ENCODE results near the gene SUCLG1. TPM values are rescaled to one million over a fixed set of nuclear protein-coding genes. Genes with fewer than 3 reads are reported as not detected.

The SUCLG1 gene
- total and polyA plus RNA-seq, 2 of the 8 experiments (the other 6 are each of a cell fraction or from before 2014, with no cell fraction given), result 19.9 to 40.0 TPM

DNA sequence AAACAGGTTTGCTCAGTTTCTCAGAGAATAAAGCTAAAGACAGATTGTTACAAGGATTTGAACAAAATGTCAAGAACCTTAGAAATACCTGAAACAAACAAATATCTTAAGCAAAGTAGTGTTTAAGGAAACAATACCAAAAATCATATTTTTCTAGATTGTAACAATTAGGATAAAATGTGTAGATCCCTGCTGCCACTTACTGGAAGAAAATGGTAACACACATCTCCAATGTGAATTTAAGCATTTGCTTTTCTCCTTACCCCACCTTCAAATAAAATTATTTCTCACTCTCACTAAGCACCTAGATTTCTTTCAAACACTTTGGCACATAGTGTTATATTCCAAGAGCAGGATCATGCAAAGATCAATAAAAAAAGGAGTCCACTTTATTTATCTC, 34.9 kb downstream of the SUCLG1 start (continued):
- TF ChIP-seq, protein P1, sequence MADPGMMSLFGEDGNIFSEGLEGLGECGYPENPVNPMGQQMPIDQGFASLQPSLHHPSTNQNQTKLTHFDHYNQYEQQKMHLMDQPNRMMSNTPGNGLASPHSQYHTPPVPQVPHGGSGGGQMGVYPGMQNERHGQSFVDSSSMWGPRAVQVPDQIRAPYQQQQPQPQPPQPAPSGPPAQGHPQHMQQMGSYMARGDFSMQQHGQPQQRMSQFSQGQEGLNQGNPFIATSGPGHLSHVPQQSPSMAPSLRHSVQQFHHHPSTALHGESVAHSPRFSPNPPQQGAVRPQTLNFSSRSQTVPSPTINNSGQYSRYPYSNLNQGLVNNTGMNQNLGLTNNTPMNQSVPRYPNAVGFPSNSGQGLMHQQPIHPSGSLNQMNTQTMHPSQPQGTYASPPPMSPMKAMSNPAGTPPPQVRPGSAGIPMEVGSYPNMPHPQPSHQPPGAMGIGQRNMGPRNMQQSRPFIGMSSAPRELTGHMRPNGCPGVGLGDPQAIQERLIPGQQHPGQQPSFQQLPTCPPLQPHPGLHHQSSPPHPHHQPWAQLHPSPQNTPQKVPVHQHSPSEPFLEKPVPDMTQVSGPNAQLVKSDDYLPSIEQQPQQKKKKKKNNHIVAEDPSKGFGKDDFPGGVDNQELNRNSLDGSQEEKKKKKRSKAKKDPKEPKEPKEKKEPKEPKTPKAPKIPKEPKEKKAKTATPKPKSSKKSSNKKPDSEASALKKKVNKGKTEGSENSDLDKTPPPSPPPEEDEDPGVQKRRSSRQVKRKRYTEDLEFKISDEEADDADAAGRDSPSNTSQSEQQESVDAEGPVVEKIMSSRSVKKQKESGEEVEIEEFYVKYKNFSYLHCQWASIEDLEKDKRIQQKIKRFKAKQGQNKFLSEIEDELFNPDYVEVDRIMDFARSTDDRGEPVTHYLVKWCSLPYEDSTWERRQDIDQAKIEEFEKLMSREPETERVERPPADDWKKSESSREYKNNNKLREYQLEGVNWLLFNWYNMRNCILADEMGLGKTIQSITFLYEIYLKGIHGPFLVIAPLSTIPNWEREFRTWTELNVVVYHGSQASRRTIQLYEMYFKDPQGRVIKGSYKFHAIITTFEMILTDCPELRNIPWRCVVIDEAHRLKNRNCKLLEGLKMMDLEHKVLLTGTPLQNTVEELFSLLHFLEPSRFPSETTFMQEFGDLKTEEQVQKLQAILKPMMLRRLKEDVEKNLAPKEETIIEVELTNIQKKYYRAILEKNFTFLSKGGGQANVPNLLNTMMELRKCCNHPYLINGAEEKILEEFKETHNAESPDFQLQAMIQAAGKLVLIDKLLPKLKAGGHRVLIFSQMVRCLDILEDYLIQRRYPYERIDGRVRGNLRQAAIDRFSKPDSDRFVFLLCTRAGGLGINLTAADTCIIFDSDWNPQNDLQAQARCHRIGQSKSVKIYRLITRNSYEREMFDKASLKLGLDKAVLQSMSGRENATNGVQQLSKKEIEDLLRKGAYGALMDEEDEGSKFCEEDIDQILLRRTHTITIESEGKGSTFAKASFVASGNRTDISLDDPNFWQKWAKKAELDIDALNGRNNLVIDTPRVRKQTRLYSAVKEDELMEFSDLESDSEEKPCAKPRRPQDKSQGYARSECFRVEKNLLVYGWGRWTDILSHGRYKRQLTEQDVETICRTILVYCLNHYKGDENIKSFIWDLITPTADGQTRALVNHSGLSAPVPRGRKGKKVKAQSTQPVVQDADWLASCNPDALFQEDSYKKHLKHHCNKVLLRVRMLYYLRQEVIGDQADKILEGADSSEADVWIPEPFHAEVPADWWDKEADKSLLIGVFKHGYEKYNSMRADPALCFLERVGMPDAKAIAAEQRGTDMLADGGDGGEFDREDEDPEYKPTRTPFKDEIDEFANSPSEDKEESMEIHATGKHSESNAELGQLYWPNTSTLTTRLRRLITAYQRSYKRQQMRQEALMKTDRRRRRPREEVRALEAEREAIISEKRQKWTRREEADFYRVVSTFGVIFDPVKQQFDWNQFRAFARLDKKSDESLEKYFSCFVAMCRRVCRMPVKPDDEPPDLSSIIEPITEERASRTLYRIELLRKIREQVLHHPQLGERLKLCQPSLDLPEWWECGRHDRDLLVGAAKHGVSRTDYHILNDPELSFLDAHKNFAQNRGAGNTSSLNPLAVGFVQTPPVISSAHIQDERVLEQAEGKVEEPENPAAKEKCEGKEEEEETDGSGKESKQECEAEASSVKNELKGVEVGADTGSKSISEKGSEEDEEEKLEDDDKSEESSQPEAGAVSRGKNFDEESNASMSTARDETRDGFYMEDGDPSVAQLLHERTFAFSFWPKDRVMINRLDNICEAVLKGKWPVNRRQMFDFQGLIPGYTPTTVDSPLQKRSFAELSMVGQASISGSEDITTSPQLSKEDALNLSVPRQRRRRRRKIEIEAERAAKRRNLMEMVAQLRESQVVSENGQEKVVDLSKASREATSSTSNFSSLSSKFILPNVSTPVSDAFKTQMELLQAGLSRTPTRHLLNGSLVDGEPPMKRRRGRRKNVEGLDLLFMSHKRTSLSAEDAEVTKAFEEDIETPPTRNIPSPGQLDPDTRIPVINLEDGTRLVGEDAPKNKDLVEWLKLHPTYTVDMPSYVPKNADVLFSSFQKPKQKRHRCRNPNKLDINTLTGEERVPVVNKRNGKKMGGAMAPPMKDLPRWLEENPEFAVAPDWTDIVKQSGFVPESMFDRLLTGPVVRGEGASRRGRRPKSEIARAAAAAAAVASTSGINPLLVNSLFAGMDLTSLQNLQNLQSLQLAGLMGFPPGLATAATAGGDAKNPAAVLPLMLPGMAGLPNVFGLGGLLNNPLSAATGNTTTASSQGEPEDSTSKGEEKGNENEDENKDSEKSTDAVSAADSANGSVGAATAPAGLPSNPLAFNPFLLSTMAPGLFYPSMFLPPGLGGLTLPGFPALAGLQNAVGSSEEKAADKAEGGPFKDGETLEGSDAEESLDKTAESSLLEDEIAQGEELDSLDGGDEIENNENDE (IDR thresholded peaks at IDR 0.05; ENCODE audit: insufficient replicate concordance, low read length), result no peak

All from H1 (cell line).